Measurements from ENCODE around the gene RHCE.
"Not testable (repeated sequence)": the region's sequence is repeated elsewhere in the genome, so short reads cannot be mapped to it uniquely, and the experiment has no call there.

Gene RHCE

DNA sequence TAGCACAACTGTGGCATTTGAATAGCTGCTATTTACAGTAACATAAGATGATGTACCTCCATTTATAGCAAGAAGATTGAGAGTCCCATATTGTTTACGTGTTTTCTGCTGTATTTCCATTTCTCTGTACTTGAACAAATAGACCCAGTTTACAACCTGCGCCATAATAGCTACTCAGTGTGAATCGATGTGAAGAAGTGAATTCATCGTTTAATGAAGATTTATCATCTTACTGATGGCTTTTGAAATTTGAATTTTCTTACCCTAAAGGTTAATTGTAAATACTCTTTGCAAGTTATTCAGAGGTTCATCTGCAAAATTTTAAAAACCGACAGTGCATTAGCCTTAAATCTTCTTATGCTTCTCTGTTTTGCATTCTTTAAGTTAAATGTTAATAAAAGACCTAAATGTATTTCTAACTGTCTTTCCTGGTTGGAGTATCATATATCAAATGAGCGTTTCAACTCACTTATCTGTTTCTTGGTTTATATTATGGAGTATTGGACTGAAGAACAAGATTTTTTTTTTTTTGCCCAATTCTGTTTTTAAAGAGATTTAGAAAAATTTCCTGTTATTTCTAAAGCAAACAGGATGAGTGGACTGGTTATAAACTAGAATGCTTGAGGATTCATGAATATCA lies 12.2 kb upstream of the RHCE start:
- DNase-seq (ENCODE audit: low spot score): no peak

GRCh38 chr1:25431955-25432719 lies 11.5 kb upstream of the RHCE start:
- DNase-seq (ENCODE audit: low spot score): no peak

- no peak for DNase-seq (ENCODE audit: low spot score)
Measured at GRCh38 chr1:25430967-25431881, 10.6 kb upstream of the RHCE start.

GRCh38 chr1:25430073-25430966 lies 9.7 kb upstream of the RHCE start, which contains the start of gene MACO1:
Gene MACO1 (plus strand): TSS chr1:25430897. CDS start chr1:25431099, 202 bp downstream.
- DNase-seq (ENCODE audit: low spot score): peak; percentile 97

DNA sequence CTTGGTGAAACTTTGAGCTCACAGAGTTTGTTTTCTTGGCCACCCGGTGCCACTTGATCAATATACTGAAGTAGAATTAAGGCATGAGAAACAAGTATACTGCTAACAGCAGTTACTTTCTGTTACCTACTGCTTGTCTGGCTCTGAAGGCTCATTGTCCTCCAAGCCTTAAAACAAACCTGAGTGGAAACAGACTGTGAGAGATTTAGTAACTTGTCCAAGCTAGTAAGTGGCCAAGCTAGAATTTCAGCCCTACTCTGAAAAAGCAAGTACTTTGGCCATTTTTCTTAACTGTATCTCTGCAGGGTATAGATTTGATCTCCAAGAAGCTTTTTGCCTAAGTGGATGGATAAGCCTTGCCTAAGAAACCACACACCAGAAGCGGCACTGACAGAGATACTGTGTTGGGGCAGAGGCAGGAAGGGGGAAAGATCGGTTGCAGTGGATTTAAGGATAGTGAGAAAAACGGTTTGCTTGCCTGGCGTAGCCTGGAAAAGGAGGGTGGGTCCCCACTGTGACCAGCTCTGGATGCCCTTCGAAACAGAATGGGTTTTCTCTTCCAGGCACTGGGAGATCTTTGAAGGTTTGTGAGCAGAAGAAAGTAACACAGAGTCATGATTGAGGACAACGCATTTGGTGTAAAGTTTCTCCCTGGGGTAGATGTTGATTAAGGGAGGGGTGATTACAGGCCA lies 8.0 kb upstream of the RHCE start:
- DNase-seq (ENCODE audit: low spot score): no peak

DNA sequence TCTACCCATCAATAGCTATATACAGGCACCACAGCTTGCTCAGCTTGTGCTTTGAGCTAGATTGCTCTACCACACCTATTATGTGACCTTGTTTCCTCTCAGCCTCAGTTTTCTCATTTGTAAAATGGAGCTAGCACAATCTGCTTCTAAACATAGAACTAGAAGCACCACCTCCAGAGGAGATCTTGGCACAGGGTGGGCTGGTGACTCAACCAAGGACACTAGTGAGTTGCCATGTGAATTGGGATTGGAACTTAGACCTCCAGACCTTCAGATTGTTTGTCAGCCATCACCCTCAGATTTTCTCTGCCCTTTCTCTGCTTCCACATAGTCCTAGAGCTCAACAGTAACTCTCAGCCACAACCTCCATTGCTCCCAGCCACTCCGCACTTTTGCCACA lies 7.1 kb upstream of the RHCE start:
- no peak for DNase-seq (ENCODE audit: low spot score)

GRCh38 chr1:25425098-25426085 lies 4.8 kb upstream of the RHCE start:
- no peak for DNase-seq (ENCODE audit: low spot score)

- DNase-seq (ENCODE audit: low spot score): not testable (repeated sequence)
Measured at GRCh38 chr1:25423206-25423605, 2.6 kb upstream of the RHCE start.

GRCh38 chr1:25419339-25419738 lies 1.3 kb downstream of the RHCE start:
- DNase-seq (ENCODE audit: low spot score): not testable (repeated sequence)

GRCh38 chr1:25417280-25417679 lies 3.3 kb downstream of the RHCE start:
- DNase-seq (ENCODE audit: low spot score): not testable (repeated sequence)

- DNase-seq (ENCODE audit: low spot score): not testable (repeated sequence)
Measured at GRCh38 chr1:25414578-25414977, 6.0 kb downstream of the RHCE start.

DNA sequence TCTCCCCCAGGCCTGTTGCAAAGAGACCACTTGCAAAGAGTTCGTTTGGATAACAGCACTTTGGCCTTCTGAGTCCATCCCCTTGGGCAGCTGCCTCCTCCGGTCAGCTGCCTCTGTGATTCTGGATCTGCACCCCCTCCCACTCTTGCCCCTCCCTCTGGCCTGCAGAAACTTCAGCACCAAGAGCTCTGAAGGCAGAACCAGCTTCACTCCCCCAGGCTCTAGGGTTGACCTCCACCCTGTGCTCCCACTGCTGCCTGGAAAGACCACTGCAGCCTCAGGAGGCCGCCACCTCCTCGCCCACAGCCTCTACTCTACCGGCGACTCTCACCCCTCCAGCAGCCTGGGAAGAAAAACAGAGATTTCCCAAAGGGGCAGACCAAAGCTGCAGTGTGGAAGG lies 6.5 kb downstream of the RHCE start:
- DNase-seq (ENCODE audit: low spot score): not testable (repeated sequence)

- not testable (repeated sequence) for DNase-seq (ENCODE audit: low spot score)
Measured at GRCh38 chr1:25412872-25413623, 7.6 kb downstream of the RHCE start.

- not testable (repeated sequence) for DNase-seq (ENCODE audit: low spot score)
Measured at GRCh38 chr1:25409641-25410427, 10.8 kb downstream of the RHCE start.

DNA sequence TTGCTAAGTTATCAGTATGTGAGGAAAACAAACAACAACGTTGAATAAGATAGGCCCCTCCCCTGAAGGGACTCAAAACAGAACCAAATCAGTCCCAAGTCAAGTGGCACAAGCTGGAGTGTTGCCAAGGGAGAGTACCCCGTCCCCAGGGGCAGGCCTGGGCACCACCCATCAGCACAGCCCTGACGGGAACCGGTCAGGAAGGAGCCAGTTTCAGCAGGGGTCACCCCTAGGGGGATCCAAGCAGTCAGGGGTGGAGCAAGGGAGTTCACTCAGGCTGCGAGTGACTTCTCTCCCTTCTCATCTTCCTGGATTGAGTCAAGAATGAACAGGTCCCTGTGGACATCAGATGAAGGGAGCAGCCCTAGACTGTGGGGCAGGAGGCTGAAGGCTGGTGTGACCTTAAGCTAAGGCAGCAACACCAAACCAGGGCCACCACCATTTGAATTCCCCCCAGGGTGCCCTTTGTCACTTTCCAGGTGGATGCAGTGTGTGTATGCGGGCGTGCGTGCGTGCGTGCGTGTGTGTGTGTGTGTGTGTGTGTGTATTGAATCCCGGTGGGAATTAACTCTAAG lies 14.8 kb downstream of the RHCE start:
- DNase-seq (ENCODE audit: low spot score): not testable (repeated sequence)

DNA sequence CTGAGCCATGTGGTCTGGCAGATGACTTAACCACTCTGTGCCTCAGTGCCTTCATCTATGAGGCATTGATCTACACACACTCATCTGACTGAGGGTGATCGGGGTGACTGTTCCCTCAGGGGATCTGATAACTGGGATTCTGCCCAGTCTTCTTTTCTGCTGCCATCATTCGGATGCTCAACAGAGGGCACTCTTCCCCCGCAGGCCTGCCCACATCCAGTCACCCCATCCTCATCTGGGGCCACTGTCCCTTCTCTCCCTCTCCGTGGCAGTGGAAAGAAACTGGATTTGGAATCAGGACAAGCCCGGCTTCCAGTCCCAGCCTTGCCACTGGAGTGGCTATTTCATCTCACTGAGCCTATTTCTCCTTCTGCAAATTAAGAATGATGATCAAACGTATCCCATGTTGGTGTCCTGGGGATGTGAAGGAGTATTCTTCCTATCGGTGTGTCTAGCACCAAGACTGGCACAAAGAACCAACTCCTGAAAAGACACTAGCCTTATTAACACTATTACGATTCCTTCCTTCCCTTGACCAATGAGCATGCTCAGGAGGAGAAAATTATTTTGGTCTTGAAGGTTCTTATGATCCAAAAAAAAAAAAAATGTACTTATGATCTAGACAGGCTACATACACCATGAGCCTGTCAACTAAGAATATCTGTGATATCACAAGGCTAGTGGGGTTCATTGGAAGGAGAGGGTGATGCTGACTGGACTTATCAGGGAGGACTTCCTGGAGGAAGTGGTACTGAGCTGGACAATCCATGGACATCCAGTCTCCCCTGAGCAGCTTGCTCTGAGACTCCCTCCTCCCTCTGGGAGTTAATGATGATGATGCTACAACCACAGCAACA lies 17.4 kb downstream of the RHCE start:
- not testable (repeated sequence) for DNase-seq (ENCODE audit: low spot score)

- not testable (repeated sequence) for DNase-seq (ENCODE audit: low spot score)
Measured at GRCh38 chr1:25398079-25398478, 22.5 kb downstream of the RHCE start.

All from hepatic stellate cell (primary cell).